ENCODE data around the gene DENND1B. TPM values are rescaled to one million over a fixed set of nuclear protein-coding genes. Genes with fewer than 3 reads are reported as not detected.

DENND1B gene
- total RNA-seq, 1 donor from 2014 or later = 26.1 TPM

DNA sequence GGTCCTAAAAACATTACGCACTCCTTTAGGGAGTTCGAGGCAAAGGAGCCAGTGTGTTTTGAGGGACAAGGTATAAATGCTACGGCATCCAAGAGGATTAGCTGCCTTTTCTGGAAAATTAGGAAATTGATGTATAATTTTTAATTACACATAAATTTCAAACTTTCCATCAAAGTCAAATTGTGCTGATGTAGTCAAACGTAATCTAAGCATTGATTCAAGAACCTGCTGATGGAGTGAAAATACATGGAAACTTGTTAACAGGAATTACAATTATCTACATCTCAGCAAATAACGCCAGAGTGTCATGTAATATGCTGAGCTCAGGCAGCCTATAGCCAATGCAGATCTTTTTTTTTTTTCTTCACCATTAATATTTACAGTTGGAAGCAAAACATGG is 312.7 kb downstream of the DENND1B start:
- DNase-seq (no peak), ATAC-seq (no peak)
- intact Hi-C loops (cut with micrococcal nuclease) = no loop called here

Other genes starting within 250 kb of the DENND1B start
- 4.9 TPM for gene C1orf53, start 127.2 kb upstream of the DENND1B start, total RNA-seq
- gene LHX9, start 141.9 kb upstream of the DENND1B start, total RNA-seq = 0.27 TPM

All from left ventricle myocardium superior (tissue), 1 donor.